ENCODE data around the gene HAPSTR1. TPM values are rescaled to one million over a fixed set of nuclear protein-coding genes. Genes with fewer than 3 reads are reported as not detected.
A peak's percentile ranks its signal among the peaks of the same experiment; 100 is the strongest.

HAPSTR1 gene
- total RNA-seq, 1 experiment from 2014 or later, result 88.9 TPM

DNA sequence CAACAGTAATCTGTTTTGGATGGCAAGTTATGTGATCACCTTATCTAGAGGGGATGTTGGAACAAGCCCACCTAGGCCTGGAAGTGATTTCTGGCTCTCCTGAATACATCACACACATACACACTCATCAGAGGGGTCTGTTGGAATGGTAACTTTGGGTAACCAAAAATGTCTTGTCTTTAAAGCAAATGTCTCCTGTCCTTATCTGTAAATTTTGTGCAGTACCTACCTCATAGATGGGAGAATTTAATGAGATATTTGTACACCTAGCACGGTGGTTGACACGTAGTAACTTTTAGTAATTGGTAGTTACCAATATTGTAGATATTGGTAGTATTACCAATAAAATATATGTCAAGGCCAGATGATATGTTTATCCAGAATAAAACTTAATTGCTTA, 24.7 kb downstream of the HAPSTR1 start:
- Mint-ChIP-seq H3K36me3 (ENCODE audit: insufficient read depth, unreplicated experiment) (peaks cover 75% of the 10 kb centered on the region), H3K4me1 (ENCODE audit: insufficient read depth, unreplicated experiment) (peaks cover 25% of the 10 kb centered on the region), H3K27me3 (ENCODE audit: insufficient read depth, unreplicated experiment) (no peaks in the 10 kb centered on the region), H3K27ac (ENCODE audit: low read depth, unreplicated experiment) (no peak overlapping the region), H3K4me3 (ENCODE audit: unreplicated experiment) (no peak overlapping the region), H3K9me3 (ENCODE audit: unreplicated experiment) (no peaks in the 10 kb centered on the region)
- POLR2A ChIA-PET, result interaction anchor here (4.3 kb wide), 1 partner anchor 14 kb away, joined by 16 read pairs; no protein-coding TSS in a partner anchor
- intact Hi-C loops (cut with micrococcal nuclease), result no loop called here
- CTCF ChIA-PET, result no interaction called here
- TF ChIP-seq, protein P1, sequence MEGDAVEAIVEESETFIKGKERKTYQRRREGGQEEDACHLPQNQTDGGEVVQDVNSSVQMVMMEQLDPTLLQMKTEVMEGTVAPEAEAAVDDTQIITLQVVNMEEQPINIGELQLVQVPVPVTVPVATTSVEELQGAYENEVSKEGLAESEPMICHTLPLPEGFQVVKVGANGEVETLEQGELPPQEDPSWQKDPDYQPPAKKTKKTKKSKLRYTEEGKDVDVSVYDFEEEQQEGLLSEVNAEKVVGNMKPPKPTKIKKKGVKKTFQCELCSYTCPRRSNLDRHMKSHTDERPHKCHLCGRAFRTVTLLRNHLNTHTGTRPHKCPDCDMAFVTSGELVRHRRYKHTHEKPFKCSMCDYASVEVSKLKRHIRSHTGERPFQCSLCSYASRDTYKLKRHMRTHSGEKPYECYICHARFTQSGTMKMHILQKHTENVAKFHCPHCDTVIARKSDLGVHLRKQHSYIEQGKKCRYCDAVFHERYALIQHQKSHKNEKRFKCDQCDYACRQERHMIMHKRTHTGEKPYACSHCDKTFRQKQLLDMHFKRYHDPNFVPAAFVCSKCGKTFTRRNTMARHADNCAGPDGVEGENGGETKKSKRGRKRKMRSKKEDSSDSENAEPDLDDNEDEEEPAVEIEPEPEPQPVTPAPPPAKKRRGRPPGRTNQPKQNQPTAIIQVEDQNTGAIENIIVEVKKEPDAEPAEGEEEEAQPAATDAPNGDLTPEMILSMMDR (IDR thresholded peaks at IDR 0.05; ENCODE audit: unreplicated experiment), result no peak
- DNase-seq (ENCODE audit: unreplicated experiment), result no peak
- no TSS peak for BruUV-seq (replicated peaks)

DNA sequence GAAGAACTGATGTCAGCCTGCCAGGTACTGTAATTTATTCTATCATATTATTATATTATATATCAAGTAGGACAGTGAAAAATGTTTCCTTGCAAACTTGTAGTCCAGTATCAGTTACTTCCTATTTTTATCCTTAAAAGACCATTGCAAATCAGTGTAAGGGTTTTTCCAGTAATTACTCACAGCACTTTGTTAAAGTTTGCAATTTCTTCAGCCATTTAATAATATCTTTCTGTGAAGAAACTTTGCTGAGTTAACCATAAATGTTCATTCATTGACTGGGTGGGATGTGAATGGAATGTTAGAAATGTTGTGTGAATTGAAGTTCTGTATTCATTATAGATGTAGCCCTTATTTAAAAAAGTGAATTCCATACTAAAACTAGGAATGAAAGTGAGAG, 26.7 kb downstream of the HAPSTR1 start:
- Mint-ChIP-seq H3K9me3 (ENCODE audit: unreplicated experiment) (no peaks in the 10 kb centered on the region), H3K36me3 (ENCODE audit: insufficient read depth, unreplicated experiment) (peaks cover 73% of the 10 kb centered on the region), H3K4me3 (ENCODE audit: unreplicated experiment) (no peak overlapping the region), H3K27me3 (ENCODE audit: insufficient read depth, unreplicated experiment) (no peaks in the 10 kb centered on the region), H3K4me1 (ENCODE audit: insufficient read depth, unreplicated experiment) (peaks cover 21% of the 10 kb centered on the region), H3K27ac (ENCODE audit: low read depth, unreplicated experiment) (no peak overlapping the region)
- intact Hi-C loops (cut with micrococcal nuclease), result no loop called here
- ChIA-PET CTCF (interaction anchor here (0.6 to 0.9 kb wide), 4 partner anchors 20 to 169 kb away, joined by 3 read pairs; no protein-coding TSS in a partner anchor), POLR2A (no interaction called here)
- TF ChIP-seq, protein P1 (IDR thresholded peaks at IDR 0.05; ENCODE audit: unreplicated experiment), result no peak
- BruUV-seq (replicated peaks), result no TSS peak
- no peak for DNase-seq (ENCODE audit: unreplicated experiment)

DNA sequence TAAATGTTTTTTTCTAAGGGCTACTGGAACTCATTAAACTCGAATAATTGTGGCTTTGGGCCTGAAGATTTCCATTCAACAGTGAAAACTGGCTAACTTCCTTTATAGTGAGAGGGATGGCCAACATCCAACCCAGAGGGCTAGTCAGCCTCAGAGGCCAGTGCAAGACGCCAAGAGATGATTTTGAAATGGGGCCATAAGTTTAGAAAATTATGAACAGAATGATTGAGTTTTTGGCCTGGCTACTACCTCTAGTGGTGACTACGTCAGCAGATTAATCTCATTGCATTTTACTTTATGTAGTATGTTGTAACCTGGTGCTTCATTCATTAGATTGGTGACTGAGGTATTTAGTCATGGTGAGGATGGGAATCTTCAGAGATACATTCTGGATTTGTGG, 28.4 kb downstream of the HAPSTR1 start:
- Mint-ChIP-seq H3K4me3 (ENCODE audit: unreplicated experiment) (no peak overlapping the region), H3K4me1 (ENCODE audit: insufficient read depth, unreplicated experiment) (peaks cover 13% of the 10 kb centered on the region), H3K36me3 (ENCODE audit: insufficient read depth, unreplicated experiment) (peaks cover 74% of the 10 kb centered on the region), H3K9me3 (ENCODE audit: unreplicated experiment) (no peaks in the 10 kb centered on the region), H3K27me3 (ENCODE audit: insufficient read depth, unreplicated experiment) (no peaks in the 10 kb centered on the region), H3K27ac (ENCODE audit: low read depth, unreplicated experiment) (no peak overlapping the region)
- peak; percentile 44 for DNase-seq (ENCODE audit: unreplicated experiment)
- ChIA-PET CTCF (interaction anchor here (0.7 to 1.2 kb wide), 2 partner anchors 17 to 41 kb away, joined by 3 read pairs; no protein-coding TSS in a partner anchor), POLR2A (interaction anchor here (0.6 kb wide), 1 partner anchor 155 kb away, joined by 3 read pairs; no protein-coding TSS in a partner anchor)
- BruUV-seq (replicated peaks), result no TSS peak
- intact Hi-C loops (cut with micrococcal nuclease), result no loop called here
- TF ChIP-seq, protein P1 (IDR thresholded peaks at IDR 0.05; ENCODE audit: unreplicated experiment), result no peak

DNA sequence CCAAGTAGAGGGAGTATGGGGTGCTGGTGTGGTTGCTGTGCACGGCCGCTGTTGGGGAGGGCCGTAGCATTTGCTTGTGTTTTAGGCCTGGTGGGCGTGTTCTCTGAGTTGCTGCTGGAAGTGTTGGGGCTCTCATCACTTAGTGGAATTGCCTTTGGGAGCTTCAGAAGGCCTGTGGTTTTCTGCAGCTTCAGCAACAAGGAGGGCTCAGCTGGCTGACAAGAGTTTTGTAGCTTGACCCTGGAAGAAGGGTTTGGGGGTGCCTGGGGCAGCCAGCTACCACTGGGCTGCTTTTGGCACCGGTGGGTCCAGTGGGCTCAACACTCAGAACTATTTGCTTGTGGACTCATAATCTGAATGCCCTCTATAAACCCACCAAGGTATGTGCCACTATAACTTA, 30.9 kb downstream of the HAPSTR1 start:
- TF ChIP-seq, protein P1 (IDR thresholded peaks at IDR 0.05; ENCODE audit: unreplicated experiment), result no peak
- ChIA-PET CTCF (interaction anchor here (0.6 to 1.7 kb wide), 4 partner anchors 12 to 357 kb away, joined by 3 to 9 read pairs (median 3); no protein-coding TSS in a partner anchor), POLR2A (interaction anchor here (1.3 kb wide), 1 partner anchor 30 kb away, joined by 4 read pairs; no protein-coding TSS in a partner anchor)
- no peak overlapping the region for H3K27ac Mint-ChIP-seq (ENCODE audit: low read depth, unreplicated experiment)
- H3K4me1 Mint-ChIP-seq (ENCODE audit: insufficient read depth, unreplicated experiment), result peaks cover 12% of the 10 kb centered on the region
- peaks cover 73% of the 10 kb centered on the region for H3K36me3 Mint-ChIP-seq (ENCODE audit: insufficient read depth, unreplicated experiment)
- no peak overlapping the region for H3K4me3 Mint-ChIP-seq (ENCODE audit: unreplicated experiment)
- DNase-seq (ENCODE audit: unreplicated experiment), result no peak
- H3K9me3 Mint-ChIP-seq (ENCODE audit: unreplicated experiment), result no peaks in the 10 kb centered on the region
- H3K27me3 Mint-ChIP-seq (ENCODE audit: insufficient read depth, unreplicated experiment), result no peaks in the 10 kb centered on the region
- BruUV-seq (replicated peaks), result no TSS peak
- intact Hi-C loops (cut with micrococcal nuclease), result no loop called here
